Stimulated activated CD8-positive, alpha-beta memory T cell treated with anti-CD3 and anti-CD28 coated beads, Interleukin-15, amount 100 ng/mL, for 24 hours (primary cell): ENCODE measurements around the gene OR11L1.

Source experiments
- DNase-seq: peaks from one replicate; pipeline ENCODE4 v3.0.0-alpha.2; 2020; ENCODE audit warnings: low read depth

Gene OR11L1

GRCh38 chr1:247812637-247813036 is 29.1 kb downstream of the OR11L1 start:
- no peak for DNase-seq

- no peak for DNase-seq
These were observed 44.2 kb downstream of the OR11L1 start for GRCh38 chr1:247797518-247797917.
